HEK293 (cell line): Measurements from ENCODE around the gene KREMEN1.

ENCODE experiments used
- CTCF ChIA-PET: fragments of 350-600 bp; formaldehyde crosslinking; extraction: SDS; loops from one replicate; lab custom pipeline; 2021; ENCODE audit warnings: antibody characterized with exemption; lab: Yijun Ruan, JAX
- POLR2A ChIA-PET: fragments of 300-600 bp; formaldehyde crosslinking; extraction: SDS; loops from one replicate; lab custom pipeline; 2020; ENCODE audit warnings: antibody characterized with exemption, inconsistent platforms; lab: Yijun Ruan, JAX
- H3K27ac ChIP-seq: fragments of 200-500 bp; sonication (Bioruptor generic); 2 replicates; pipeline ENCODE4 v1.5.1; 2014; ENCODE audit warnings: low read depth, low read length, control low read depth, inconsistent platforms; ENCODE audit errors: extremely low read depth
- H3K36me3 ChIP-seq, 2 experiments: fragments of 200-500 bp in 1 of 2; sonication (Bioruptor generic) in 1 of 2; 1 replicate in 1 of 2; 2 replicates in 1 of 2; pipeline ENCODE4 v1.5.1; 2014 to 2017; ENCODE audit warnings: inconsistent platforms in 2 of 2, low read length in 2 of 2; ENCODE audit not compliant: control insufficient read depth in 2 of 2, insufficient read depth in 1 of 2
- H3K4me1 ChIP-seq: fragments of 200-500 bp; sonication (Bioruptor generic); 2 replicates; pipeline ENCODE4 v1.5.1; 2014; ENCODE audit warnings: mild to moderate bottlenecking, low read length, inconsistent platforms; ENCODE audit not compliant: control insufficient read depth, insufficient read depth
- H3K4me3 ChIP-seq: 2 replicates; pipeline ENCODE4 v1.5.1; 2011; ENCODE audit warnings: low read depth, mild to moderate bottlenecking, control low read depth, low read length, moderate library complexity
- H3K9me3 ChIP-seq: fragments of 200-500 bp; sonication (Bioruptor generic); 2 replicates; pipeline ENCODE4 v1.5.1; 2014; ENCODE audit warnings: low read depth, low read length, inconsistent platforms; ENCODE audit not compliant: control insufficient read depth, insufficient read depth
- CTCF ChIP-seq: fragments of 450-650 bp; formaldehyde crosslinking; IDR thresholded peaks from 2 replicates; pipeline ENCODE4 v1.5.1; 2016; ENCODE audit warnings: missing biosample characterization, missing genetic modification characterization
- MYNN ChIP-seq: fragments of 450-650 bp; formaldehyde crosslinking; IDR thresholded peaks from 2 replicates; pipeline ENCODE4 v1.5.1; 2016; ENCODE audit warnings: missing biosample characterization, missing genetic modification characterization, borderline replicate concordance
- YY1 ChIP-seq: fragments of 450-650 bp; formaldehyde crosslinking; IDR thresholded peaks from 2 replicates; pipeline ENCODE4 v1.5.1; 2018; ENCODE audit warnings: missing biosample characterization, missing genetic modification characterization
- ZBTB17 ChIP-seq: fragments of 450-650 bp; formaldehyde crosslinking; IDR thresholded peaks from 2 replicates; pipeline ENCODE4 v1.5.1; 2016; ENCODE audit warnings: missing biosample characterization, missing genetic modification characterization
- ZFP37 ChIP-seq: fragments of 450-650 bp; formaldehyde crosslinking; IDR thresholded peaks from 2 replicates; pipeline ENCODE4 v1.5.1; 2016; ENCODE audit warnings: missing biosample characterization, missing genetic modification characterization
- ZNF133 ChIP-seq: fragments of 450-650 bp; formaldehyde crosslinking; IDR thresholded peaks from 2 replicates; pipeline ENCODE4 v1.5.1; 2016; ENCODE audit warnings: missing biosample characterization, missing genetic modification characterization
- ZNF16 ChIP-seq: fragments of 450-650 bp; formaldehyde crosslinking; IDR thresholded peaks from 2 replicates; pipeline ENCODE4 v1.5.1; 2016; ENCODE audit warnings: low read depth, missing biosample characterization, missing genetic modification characterization
- ZNF169 ChIP-seq: fragments of 450-650 bp; formaldehyde crosslinking; IDR thresholded peaks from 2 replicates; pipeline ENCODE4 v1.5.1; 2016; ENCODE audit warnings: missing biosample characterization, missing genetic modification characterization
- ZNF19 ChIP-seq: fragments of 450-650 bp; formaldehyde crosslinking; IDR thresholded peaks from 2 replicates; pipeline ENCODE4; 2016; ENCODE audit warnings: missing biosample characterization, missing genetic modification characterization, low read depth
- ZNF248 ChIP-seq: fragments of 450-650 bp; formaldehyde crosslinking; IDR thresholded peaks from 2 replicates; pipeline ENCODE4 v1.5.1; 2017; ENCODE audit warnings: missing biosample characterization, missing genetic modification characterization
- ZNF416 ChIP-seq: fragments of 450-650 bp; formaldehyde crosslinking; IDR thresholded peaks from 2 replicates; pipeline ENCODE4 v1.5.1; 2016; ENCODE audit warnings: missing biosample characterization, missing genetic modification characterization
- ZNF433 ChIP-seq: fragments of 450-650 bp; formaldehyde crosslinking; IDR thresholded peaks from 2 replicates; pipeline ENCODE4 v1.5.1; 2016; ENCODE audit warnings: missing biosample characterization, missing genetic modification characterization, low read depth
- ZNF529 ChIP-seq: fragments of 450-650 bp; formaldehyde crosslinking; IDR thresholded peaks from 2 replicates; pipeline ENCODE4 v1.5.1; 2017; ENCODE audit warnings: missing genetic modification characterization, missing biosample characterization; ENCODE audit not compliant: insufficient replicate concordance
- ZNF530 ChIP-seq: fragments of 450-650 bp; formaldehyde crosslinking; IDR thresholded peaks from 2 replicates; pipeline ENCODE4 v1.5.1; 2016; ENCODE audit warnings: low read depth, missing biosample characterization, missing genetic modification characterization
- ZNF544 ChIP-seq: fragments of 450-650 bp; formaldehyde crosslinking; IDR thresholded peaks from 2 replicates; pipeline ENCODE4 v1.5.0; 2017; ENCODE audit warnings: missing biosample characterization, missing genetic modification characterization
- ZNF549 ChIP-seq: fragments of 450-650 bp; IDR thresholded peaks from 2 replicates; pipeline ENCODE4 v1.5.1; 2018; ENCODE audit warnings: missing biosample characterization, missing genetic modification characterization, mild to moderate bottlenecking, inconsistent platforms, moderate library complexity
- ZNF670 ChIP-seq: fragments of 450-650 bp; formaldehyde crosslinking; IDR thresholded peaks from 2 replicates; pipeline ENCODE4 v1.5.1; 2016; ENCODE audit warnings: missing biosample characterization, missing genetic modification characterization, low read depth
- ZNF776 ChIP-seq: fragments of 450-650 bp; formaldehyde crosslinking; IDR thresholded peaks from 2 replicates; pipeline ENCODE4 v1.5.0; 2017; ENCODE audit warnings: missing biosample characterization, missing genetic modification characterization, borderline replicate concordance
- ZSCAN5A ChIP-seq: fragments of 450-650 bp; formaldehyde crosslinking; IDR thresholded peaks from 2 replicates; pipeline ENCODE4 v1.5.1; 2016; ENCODE audit warnings: missing biosample characterization, missing genetic modification characterization
- TF ChIP-seq, protein P1 (sequence below): fragments of 450-650 bp; formaldehyde crosslinking; IDR thresholded peaks from 2 replicates; pipeline ENCODE4 v1.5.1; 2016; ENCODE audit warnings: missing biosample characterization, missing genetic modification characterization, borderline replicate concordance
- TF ChIP-seq, protein P2 (sequence below): IDR thresholded peaks from 2 replicates; pipeline ENCODE4 v1.6.1; 2011; ENCODE audit warnings: mild to moderate bottlenecking, low read depth, low read length, borderline replicate concordance
- TF ChIP-seq, protein P3 (sequence below): fragments of 450-650 bp; formaldehyde crosslinking; IDR thresholded peaks from 2 replicates; pipeline ENCODE4 v1.5.1; 2016; ENCODE audit warnings: missing biosample characterization, missing genetic modification characterization, borderline replicate concordance
- TF ChIP-seq, protein P4 (sequence below): fragments of 450-650 bp; formaldehyde crosslinking; IDR thresholded peaks from 2 replicates; pipeline ENCODE4 v1.5.1; 2017; ENCODE audit warnings: missing biosample characterization, missing genetic modification characterization

KREMEN1 gene

DNA sequence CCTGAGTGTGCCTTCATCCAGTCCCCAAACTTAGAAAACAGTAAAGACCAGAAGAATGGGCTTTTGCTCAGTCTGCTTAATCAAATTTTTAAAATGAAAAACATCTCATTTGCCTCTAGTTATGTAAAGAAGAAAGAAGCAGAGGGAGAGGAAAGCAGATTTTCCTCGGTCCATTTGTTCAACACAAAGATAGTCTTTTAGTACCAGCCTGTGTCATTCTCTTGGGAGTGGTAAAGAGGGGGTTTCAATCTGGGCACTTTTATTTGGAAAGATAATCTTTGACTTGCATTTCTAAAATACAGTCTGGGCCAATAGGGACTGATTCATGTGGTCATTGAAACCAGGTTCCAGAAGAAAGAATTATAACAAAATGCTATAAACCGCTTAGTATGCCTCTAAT lies 29.5 kb downstream of the KREMEN1 start:
- ChIA-PET CTCF (interaction anchor here (1.1 kb wide), 1 partner anchor 24 kb away, joined by 4 read pairs; no protein-coding TSS in a partner anchor), POLR2A (no interaction called here)
- H3K4me3 ChIP-seq = no peak overlapping the region
- H3K9me3 ChIP-seq = no peaks in the 10 kb centered on the region
- no peaks in the 10 kb centered on the region for H3K4me1 ChIP-seq
- H3K27ac ChIP-seq = no peak overlapping the region
- H3K36me3 ChIP-seq = peaks cover 0 to 23% of the 10 kb centered on the region in 2 experiments; a peak in 2 of 3 replicates
- no peak for TF ChIP-seq ZFP37
- TF ChIP-seq ZNF133 (tag by site-specific recombination) = no peak
- TF ChIP-seq ZNF530 (tag by site-specific recombination) = no peak
- no peak for TF ChIP-seq ZSCAN5A (tag by site-specific recombination)
- no peak for TF ChIP-seq ZNF670 (tag by site-specific recombination)
- TF ChIP-seq, protein P1, sequence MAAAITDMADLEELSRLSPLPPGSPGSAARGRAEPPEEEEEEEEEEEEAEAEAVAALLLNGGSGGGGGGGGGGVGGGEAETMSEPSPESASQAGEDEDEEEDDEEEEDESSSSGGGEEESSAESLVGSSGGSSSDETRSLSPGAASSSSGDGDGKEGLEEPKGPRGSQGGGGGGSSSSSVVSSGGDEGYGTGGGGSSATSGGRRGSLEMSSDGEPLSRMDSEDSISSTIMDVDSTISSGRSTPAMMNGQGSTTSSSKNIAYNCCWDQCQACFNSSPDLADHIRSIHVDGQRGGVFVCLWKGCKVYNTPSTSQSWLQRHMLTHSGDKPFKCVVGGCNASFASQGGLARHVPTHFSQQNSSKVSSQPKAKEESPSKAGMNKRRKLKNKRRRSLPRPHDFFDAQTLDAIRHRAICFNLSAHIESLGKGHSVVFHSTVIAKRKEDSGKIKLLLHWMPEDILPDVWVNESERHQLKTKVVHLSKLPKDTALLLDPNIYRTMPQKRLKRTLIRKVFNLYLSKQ (tag by site-specific recombination) = no peak
- TF ChIP-seq ZNF433 (tag by site-specific recombination) = no peak
- TF ChIP-seq ZNF416 (tag by site-specific recombination) = no peak
- TF ChIP-seq, protein P2, sequence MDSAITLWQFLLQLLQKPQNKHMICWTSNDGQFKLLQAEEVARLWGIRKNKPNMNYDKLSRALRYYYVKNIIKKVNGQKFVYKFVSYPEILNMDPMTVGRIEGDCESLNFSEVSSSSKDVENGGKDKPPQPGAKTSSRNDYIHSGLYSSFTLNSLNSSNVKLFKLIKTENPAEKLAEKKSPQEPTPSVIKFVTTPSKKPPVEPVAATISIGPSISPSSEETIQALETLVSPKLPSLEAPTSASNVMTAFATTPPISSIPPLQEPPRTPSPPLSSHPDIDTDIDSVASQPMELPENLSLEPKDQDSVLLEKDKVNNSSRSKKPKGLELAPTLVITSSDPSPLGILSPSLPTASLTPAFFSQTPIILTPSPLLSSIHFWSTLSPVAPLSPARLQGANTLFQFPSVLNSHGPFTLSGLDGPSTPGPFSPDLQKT = no peak
- no peak for TF ChIP-seq MYNN (tag by site-specific recombination)
- no peak for TF ChIP-seq ZNF248
- no peak for TF ChIP-seq YY1 (tag by site-specific recombination)
- TF ChIP-seq ZNF549 (tag by site-specific recombination) = no peak
- no peak for TF ChIP-seq ZNF776 (tag by site-specific recombination)
- no peak for TF ChIP-seq CTCF
- no peak for TF ChIP-seq ZNF16 (tag by site-specific recombination)
- no peak for TF ChIP-seq ZNF19 (tag by site-specific recombination)

DNA sequence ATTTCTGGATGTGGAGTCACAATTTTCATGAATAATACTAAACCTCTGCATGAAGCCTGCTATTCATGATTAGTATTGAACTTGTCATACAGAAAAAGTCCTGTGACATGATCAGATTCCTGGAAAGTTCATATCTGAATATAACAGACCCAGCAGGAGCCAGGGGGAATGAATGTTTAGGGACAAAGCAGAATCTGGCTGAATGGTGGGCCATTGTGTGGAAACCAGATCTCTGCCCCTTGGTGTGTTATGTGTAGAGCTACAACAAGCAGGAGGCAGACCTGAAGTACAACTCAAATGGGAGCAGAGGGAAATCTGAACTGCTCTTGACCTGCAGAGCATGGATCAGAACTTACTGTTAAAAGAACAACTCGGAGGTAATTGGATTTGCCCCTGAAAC lies 30.3 kb downstream of the KREMEN1 start:
- H3K4me1 ChIP-seq = no peaks in the 10 kb centered on the region
- H3K36me3 ChIP-seq = peaks cover 0 to 23% of the 10 kb centered on the region in 2 experiments; a peak in 2 of 3 replicates
- no peaks in the 10 kb centered on the region for H3K9me3 ChIP-seq
- no peak overlapping the region for H3K4me3 ChIP-seq
- CTCF ChIA-PET = interaction anchor here (0.6 to 1.7 kb wide), 4 partner anchors 21 to 51 kb away, joined by 4 to 9 read pairs (median 4); no protein-coding TSS in a partner anchor
- POLR2A ChIA-PET = no interaction called here
- no peak overlapping the region for H3K27ac ChIP-seq
- no peak for TF ChIP-seq ZNF416 (tag by site-specific recombination)
- TF ChIP-seq ZBTB17 = no peak
- no peak for TF ChIP-seq ZNF529 (tag by site-specific recombination)
- TF ChIP-seq ZNF169 (tag by site-specific recombination) = no peak
- TF ChIP-seq ZNF544 (tag by site-specific recombination) = no peak
- TF ChIP-seq, protein P3, sequence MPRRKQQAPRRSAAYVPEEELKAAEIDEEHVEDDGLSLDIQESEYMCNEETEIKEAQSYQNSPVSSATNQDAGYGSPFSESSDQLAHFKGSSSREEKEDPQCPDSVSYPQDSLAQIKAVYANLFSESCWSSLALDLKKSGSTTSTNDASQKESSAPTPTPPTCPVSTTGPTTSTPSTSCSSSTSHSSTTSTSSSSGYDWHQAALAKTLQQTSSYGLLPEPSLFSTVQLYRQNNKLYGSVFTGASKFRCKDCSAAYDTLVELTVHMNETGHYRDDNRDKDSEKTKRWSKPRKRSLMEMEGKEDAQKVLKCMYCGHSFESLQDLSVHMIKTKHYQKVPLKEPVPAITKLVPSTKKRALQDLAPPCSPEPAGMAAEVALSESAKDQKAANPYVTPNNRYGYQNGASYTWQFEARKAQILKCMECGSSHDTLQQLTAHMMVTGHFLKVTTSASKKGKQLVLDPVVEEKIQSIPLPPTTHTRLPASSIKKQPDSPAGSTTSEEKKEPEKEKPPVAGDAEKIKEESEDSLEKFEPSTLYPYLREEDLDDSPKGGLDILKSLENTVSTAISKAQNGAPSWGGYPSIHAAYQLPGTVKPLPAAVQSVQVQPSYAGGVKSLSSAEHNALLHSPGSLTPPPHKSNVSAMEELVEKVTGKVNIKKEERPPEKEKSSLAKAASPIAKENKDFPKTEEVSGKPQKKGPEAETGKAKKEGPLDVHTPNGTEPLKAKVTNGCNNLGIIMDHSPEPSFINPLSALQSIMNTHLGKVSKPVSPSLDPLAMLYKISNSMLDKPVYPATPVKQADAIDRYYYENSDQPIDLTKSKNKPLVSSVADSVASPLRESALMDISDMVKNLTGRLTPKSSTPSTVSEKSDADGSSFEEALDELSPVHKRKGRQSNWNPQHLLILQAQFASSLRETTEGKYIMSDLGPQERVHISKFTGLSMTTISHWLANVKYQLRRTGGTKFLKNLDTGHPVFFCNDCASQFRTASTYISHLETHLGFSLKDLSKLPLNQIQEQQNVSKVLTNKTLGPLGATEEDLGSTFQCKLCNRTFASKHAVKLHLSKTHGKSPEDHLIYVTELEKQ (tag by site-specific recombination) = no peak
- TF ChIP-seq, protein P4, sequence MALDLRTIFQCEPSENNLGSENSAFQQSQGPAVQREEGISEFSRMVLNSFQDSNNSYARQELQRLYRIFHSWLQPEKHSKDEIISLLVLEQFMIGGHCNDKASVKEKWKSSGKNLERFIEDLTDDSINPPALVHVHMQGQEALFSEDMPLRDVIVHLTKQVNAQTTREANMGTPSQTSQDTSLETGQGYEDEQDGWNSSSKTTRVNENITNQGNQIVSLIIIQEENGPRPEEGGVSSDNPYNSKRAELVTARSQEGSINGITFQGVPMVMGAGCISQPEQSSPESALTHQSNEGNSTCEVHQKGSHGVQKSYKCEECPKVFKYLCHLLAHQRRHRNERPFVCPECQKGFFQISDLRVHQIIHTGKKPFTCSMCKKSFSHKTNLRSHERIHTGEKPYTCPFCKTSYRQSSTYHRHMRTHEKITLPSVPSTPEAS (tag by site-specific recombination) = no peak
